HG03460 (cell line): Measurements from ENCODE around the gene PYGO1.
A peak's percentile ranks its signal among the peaks of the same experiment; 100 is the strongest.
"Not testable (repeated sequence)": the region's sequence is repeated elsewhere in the genome, so short reads cannot be mapped to it uniquely, and the experiment has no call there.

Source experiments
- ATAC-seq: cut with Tn5 transposase; IDR thresholded peaks from one replicate; pipeline ENCODE4 v1.9.1; 2021; ENCODE audit not compliant: unreplicated experiment

The PYGO1 gene

GRCh38 chr15:55513152-55513551, 75.0 kb downstream of the PYGO1 start:
- no peak for ATAC-seq

GRCh38 chr15:55507567-55507966, 80.6 kb downstream of the PYGO1 start:
- no peak for ATAC-seq

- not testable (repeated sequence) for ATAC-seq
Observed at GRCh38 chr15:55505407-55505806, 82.7 kb downstream of the PYGO1 start.

- no peak for ATAC-seq
Observed at GRCh38 chr15:55499151-55499550, 89.0 kb downstream of the PYGO1 start.

GRCh38 chr15:55498109-55498938, 89.8 kb downstream of the PYGO1 start:
- peak; percentile 99 for ATAC-seq

- ATAC-seq, result no peak
Observed at GRCh38 chr15:55496716-55497115, 91.4 kb downstream of the PYGO1 start.

DNA sequence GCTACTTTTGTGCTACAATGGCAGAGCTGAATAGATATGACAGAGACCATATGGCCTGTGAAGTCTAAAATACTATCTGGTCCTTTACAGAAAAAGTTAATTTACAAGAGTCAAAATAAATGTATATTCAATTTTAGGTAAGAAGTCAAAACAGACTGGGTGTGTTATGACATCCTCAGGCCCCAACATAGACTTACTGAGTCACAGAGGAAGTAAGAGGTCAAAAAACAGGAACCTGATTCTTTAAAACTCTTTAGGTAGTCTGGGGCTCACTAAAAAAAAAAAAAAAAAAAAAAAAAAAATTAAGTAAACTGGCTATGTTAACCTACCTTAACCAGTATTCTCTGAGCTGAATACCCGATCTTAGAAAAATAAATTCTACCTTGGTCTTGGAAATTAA, 93.2 kb downstream of the PYGO1 start:
- no peak for ATAC-seq

- not testable (repeated sequence) for ATAC-seq
Observed at GRCh38 chr15:55488952-55489600, 99.1 kb downstream of the PYGO1 start.
